HFF-Myc (cell line): Measurements from ENCODE around the gene OLR1.
A peak's percentile ranks its signal among the peaks of the same experiment; 100 is the strongest.

Experiments used
- DNase-seq: peaks from one replicate; pipeline ENCODE4 v3.0.0-alpha.2; 2011; ENCODE audit warnings: low read depth; ENCODE audit errors: extremely low read depth
- H3K4me3 ChIP-seq: replicated peaks from 2 replicates; pipeline ENCODE4 v1.5.1; 2011; ENCODE audit warnings: low read depth, mild to moderate bottlenecking, control low read depth, low read length
- CTCF ChIP-seq: IDR thresholded peaks from 2 replicates; pipeline ENCODE4 v1.5.1; 2012; ENCODE audit warnings: mild to moderate bottlenecking, low read depth, low read length, control low read depth; ENCODE audit errors: missing control alignments

Gene OLR1

GRCh38 chr12:10153271-10154144, 18.4 kb downstream of the OLR1 start:
- peak overlapping the region; percentile 42 for H3K4me3 ChIP-seq
- DNase-seq, result peak; percentile 30
- peak; percentile 70 for TF ChIP-seq CTCF

GRCh38 chr12:10151621-10152020, 20.3 kb downstream of the OLR1 start:
- no peak overlapping the region for H3K4me3 ChIP-seq
- DNase-seq, result no peak
- TF ChIP-seq CTCF, result no peak

GRCh38 chr12:10147714-10148403, 24.1 kb downstream of the OLR1 start:
- no peak overlapping the region for H3K4me3 ChIP-seq
- no peak for DNase-seq
- no peak for TF ChIP-seq CTCF

GRCh38 chr12:10142976-10143589, 28.8 kb downstream of the OLR1 start:
- H3K4me3 ChIP-seq, result no peak overlapping the region
- TF ChIP-seq CTCF, result no peak
- DNase-seq, result no peak

GRCh38 chr12:10140001-10140400, 31.9 kb downstream of the OLR1 start:
- peak; percentile 62 for DNase-seq
- TF ChIP-seq CTCF, result peak; percentile 29

GRCh38 chr12:10136637-10137205, 35.2 kb downstream of the OLR1 start:
- DNase-seq, result no peak
- H3K4me3 ChIP-seq, result no peak overlapping the region
- no peak for TF ChIP-seq CTCF

More at GRCh38 chr12:10140001-10140400, 31.9 kb downstream of the OLR1 start:
- no peak overlapping the region for H3K4me3 ChIP-seq
